NCI-H748 (cell line): ENCODE results near the gene CDK2.

ENCODE experiments used
- DNase-seq: peaks from one replicate; lab custom pipeline; 2025; ENCODE audit not compliant: unreplicated experiment; lab: John Stamatoyannopoulos, UW

Gene CDK2

DNA sequence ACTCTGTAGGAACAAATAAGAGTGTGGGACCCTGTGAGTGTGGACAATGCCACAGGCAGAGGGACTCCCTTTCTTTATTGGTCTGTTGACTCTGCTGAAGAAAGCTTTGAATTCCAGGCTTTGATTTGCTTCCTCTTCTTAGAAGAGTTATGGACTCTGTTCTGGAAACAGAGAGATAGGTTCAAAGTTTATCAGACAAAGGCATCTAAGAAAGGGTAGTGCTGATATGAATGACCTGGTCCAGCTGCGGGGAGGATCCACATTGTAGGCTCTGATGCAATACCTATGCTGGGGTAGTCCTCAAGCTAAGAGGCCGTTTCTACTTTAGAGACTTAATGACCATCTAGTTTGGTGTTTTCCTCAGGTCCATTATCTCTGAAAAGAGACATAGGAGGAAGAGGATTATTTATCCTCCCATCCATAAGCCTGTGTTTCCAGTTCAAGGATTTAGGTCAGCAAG lies 43.5 kb downstream of the CDK2 start:
- DNase-seq = no peak

DNA sequence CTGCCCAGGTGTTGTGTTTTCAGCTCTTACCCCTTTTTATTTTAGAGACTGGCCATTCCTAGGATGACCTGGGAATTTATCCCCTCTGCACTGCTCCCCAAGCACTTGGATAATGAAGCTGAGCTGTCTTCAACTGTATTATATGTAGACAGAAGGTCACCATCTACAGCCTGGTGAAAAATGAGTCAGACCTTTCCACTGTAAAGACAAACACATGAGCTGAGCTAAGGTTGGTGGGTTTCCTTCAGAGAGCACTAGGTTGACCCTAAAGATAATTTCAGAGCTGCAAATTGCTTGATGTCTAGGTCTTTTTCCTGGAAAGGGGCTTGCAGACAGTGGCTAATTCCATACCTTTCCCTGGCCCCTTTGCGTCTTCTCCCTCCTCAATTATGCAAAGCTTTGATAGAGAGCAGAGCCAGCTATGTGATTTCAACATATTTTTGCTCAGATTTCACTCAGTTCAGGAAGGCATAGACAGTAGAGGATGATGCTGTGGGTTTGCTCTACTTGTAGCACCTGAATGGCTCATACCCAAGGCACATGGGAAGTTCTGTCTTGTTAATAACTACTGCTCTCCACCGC lies 45.0 kb downstream of the CDK2 start:
- no peak for DNase-seq

DNA sequence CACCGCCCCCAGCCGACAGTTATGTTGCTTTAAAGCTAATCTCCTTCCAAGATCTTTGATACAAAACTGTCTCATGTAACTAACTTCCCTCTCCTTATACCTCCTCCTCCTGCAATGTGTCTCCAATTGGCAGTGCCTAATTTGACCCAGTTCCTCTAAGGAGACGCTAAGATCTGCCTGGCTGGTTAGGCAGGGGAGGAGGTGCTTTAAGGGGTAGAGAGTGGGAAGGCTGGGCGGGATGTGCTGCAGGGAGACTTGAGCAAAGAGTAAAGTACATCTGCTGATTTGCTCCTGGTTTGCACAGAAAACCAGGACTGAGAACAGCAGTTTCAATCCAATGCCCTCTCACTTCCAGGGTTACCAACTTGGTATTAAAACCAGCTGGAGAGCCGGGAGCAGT lies 46.9 kb downstream of the CDK2 start:
- DNase-seq = no peak

DNA sequence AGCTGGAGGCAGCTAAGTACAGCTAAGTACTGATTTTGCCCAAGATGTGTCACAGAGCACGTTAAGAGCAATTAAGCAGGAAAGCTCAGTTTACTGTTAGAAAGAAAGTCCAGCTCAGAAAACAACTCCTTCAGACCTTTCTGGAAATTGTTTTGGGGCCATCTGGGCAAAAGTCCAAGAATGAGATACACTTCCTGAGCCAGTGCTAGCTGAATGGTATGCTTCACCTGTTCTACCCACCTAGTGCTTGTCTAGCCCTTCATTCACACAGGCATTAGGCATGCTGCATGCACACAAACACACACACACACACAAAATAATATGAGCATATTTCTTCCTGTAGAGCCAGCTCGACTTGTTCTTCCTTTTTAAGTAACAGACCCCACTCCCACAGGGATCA lies 47.6 kb downstream of the CDK2 start:
- peak; percentile 5 for DNase-seq

DNA sequence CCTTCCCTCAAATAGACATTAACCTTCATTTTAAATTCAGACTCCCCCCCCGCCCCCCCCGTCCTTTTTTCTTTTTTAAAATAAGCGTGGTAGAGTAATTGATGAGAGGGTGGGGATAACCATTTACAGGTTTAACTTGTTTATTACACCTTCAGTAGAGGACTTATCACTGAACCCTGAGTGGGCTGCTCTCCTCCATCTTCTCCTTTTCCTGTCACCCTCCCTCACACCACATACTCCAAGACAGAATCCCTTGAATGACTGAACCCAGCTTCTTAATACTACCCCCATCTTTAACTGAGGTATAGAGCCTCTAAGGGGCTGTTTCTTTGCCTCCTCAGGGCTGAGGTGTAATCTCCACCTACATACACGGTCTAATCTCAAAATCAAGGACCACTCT lies 50.6 kb downstream of the CDK2 start:
- DNase-seq = no peak

DNA sequence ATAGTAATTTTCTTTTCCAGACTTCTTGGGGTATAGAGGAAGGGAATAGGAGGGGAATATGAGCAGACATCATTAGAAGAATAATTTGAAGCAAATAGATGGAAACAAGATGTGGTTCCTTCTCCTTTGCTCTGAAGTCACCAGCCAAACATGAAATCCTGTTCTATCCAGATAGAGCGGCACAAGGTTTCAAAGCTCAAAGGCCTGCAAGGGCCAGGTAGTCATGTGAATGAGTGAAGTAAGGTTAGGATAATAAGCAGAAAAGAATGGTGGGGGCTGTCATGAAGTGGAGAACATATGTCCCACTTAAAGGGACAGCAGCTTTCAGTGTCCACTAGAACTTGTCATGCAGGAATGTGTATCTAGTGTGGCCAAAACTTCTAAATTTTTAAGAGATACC lies 51.7 kb downstream of the CDK2 start:
- no peak for DNase-seq

DNA sequence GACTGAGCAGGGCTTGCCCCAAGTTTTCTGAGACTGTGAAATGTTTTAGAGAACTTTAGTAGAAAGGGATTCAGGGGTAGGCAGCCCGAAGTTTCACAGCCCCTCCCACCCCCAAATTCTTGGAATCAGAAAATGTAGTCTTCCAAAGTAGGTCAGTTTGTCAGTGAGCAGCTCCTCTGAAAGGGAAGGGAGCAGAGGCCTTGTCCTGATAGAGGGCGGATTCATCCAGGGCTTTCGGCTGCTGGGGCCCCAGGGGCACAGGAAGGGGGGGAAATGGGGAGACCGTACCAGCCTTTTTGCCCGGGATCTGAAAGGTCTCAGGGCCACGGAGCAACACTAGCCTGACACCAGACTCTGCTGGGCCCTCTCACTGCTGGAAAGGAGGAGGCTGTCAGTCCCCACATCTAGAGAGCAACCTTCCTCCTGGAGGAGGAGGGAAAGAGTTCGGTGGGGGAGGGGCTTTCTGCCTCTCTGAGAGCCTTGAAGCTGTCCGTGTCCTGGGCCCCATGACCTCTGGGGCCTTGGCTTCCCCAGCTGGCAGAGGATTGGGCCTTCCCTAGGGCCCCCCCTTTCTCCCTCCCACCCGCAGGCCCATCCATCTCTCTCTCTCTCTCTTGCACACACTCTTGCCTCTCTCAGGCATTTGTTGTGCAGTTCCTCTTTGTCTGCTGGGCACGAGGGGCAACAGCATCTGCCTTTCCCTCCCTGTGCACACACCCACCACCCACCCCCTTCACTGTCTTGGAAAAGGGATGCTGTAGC lies 54.0 kb downstream of the CDK2 start, which contains the start of gene IKZF4:
TSS of gene IKZF4 (plus strand) at position 621 of the 762 bp plus-strand sequence. CDS start 451 bp downstream, outside the sequence.
- no peak for DNase-seq

DNA sequence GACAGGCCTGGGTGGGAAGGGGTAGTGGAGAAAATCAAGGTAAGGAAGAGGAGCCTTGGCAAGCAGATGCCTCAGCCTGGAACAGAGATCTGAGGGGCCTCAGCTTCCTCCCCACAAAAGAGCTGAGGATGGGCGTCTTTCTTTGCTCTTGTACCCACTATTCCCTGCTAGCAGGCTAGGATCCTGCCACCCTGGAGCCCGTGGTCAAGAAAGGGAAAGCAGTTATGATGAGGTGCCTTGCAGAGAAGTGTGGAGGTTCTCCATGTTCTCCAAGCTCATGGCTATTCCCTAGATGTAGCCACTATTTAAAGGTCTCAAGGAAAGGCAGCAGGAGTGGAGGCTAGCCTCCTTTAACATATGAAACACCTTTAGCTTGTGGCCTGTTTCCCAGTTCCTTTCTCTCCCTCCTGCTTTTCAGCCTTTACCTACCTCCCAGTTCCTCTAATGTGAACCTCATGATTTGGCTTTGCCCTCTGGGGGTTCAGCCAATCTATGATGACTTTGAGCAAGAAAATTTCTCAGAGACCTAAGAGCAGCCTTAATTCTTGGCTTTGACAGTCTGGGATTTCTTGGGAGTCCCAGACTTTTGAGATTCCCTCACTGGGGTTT lies 55.4 kb downstream of the CDK2 start:
- DNase-seq = no peak
